ENCODE results near the gene LIF.

LIF gene

GRCh38 chr22:30243661-30244060, 2.9 kb downstream of the LIF start:
- Histone ChIP-seq H3K27ac (ENCODE audit: insufficient read depth in 1 of 2, low read depth in 1 of 2, low read length in 2 of 2, poor library complexity in 1 of 2, severe bottlenecking in 2 of 2) (no peak overlapping the region), H3K4me1 (ENCODE audit: control extremely low read depth in 1 of 4, control insufficient read depth in 4 of 4, insufficient read depth in 4 of 4, low read length in 3 of 4) (peaks cover 1 to 32% (median 31%) of the 10 kb centered on the region in 4 experiments), H3K36me3 (ENCODE audit: control insufficient read depth in 4 of 4, insufficient read depth in 4 of 4, low read length in 3 of 4) (no peaks in the 10 kb centered on the region), H3K27me3 (replicated peaks in 2 of 5; ENCODE audit: control insufficient read depth in 4 of 5, insufficient read depth in 5 of 5, low read length in 4 of 5) (peaks cover 0 to 33% (median 4%) of the 10 kb centered on the region in 5 experiments), H3K4me3 (ENCODE audit: control insufficient read depth in 1 of 7, extremely low read depth in 1 of 7, insufficient read depth in 4 of 7, low read depth in 2 of 7, low read length in 6 of 7) (no peak overlapping the region), H3K9me3 (ENCODE audit: control extremely low read depth in 1 of 5, control insufficient read depth in 4 of 5, insufficient read depth in 2 of 5, low read depth in 1 of 5, low read length in 4 of 5) (no peaks in the 10 kb centered on the region)
- no peak for DNase-seq
- ChIA-PET POLR2A (no interaction called here), CTCF (interaction anchor here (0.5 to 1.8 kb wide), 2 partner anchors 12 to 385 kb away, joined by 4 read pairs; no protein-coding TSS in a partner anchor)
- 96% methylated on average over 22 of the region's 22 CpGs for WGBS (ENCODE audit: insufficient coverage)

DNA sequence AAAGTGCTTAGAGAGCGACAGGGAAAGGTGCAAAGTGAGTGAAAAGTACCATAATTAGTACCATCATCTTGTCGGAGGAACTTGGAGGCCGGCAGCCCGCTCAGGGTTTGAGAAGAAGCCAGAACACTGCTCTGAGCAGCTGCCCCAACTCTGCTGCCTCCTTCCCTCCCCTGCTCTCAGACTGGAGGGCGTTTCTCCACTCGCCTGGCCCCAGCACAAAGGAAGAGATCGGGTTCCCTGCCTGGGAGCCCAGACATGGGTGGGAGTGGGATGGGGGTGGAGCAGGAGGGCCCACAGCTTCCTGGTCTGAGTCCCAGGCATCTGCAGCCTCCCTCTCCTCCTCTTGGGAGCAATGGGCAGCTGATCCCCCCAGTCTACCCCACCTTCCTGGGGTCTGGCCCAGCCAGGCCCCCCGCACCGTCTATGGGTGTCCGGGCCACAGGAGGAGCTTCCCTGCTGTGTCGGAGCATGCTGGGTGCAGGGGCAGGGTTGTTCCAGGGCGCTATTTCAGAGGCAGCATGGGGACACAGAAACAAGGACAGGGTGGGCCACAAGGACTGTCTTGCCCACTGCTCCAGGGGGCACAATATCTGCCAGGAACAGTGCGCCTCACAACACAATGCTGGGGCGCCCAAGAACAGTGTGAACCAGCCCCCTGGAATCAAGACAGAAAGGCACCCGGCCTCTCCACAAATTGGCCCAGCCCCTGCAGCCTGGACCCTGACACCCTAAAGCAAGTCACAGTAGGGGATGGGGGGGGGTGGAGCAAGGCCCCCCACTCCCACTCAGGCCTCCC, 4.8 kb downstream of the LIF start:
- H3K4me1 ChIP-seq (ENCODE audit: control extremely low read depth in 1 of 4, control insufficient read depth in 4 of 4, insufficient read depth in 4 of 4, low read length in 3 of 4): peaks cover 0 to 13% (median 12%) of the 10 kb centered on the region in 4 experiments
- H3K9me3 ChIP-seq (ENCODE audit: control extremely low read depth in 1 of 5, control insufficient read depth in 4 of 5, insufficient read depth in 2 of 5, low read depth in 1 of 5, low read length in 4 of 5): no peaks in the 10 kb centered on the region
- H3K27ac ChIP-seq (ENCODE audit: insufficient read depth in 1 of 2, low read depth in 1 of 2, low read length in 2 of 2, poor library complexity in 1 of 2, severe bottlenecking in 2 of 2): no peak overlapping the region
- CTCF ChIA-PET: interaction anchor here (1.0 to 1.9 kb wide), 5 partner anchors 11 to 137 kb away, joined by 3 to 5 read pairs (median 3); no protein-coding TSS in a partner anchor
- H3K27me3 ChIP-seq (replicated peaks in 2 of 5; ENCODE audit: control insufficient read depth in 4 of 5, insufficient read depth in 5 of 5, low read length in 4 of 5): peaks cover 0 to 19% (median 4%) of the 10 kb centered on the region in 5 experiments
- no peak for DNase-seq
- no peak overlapping the region for H3K4me3 ChIP-seq (ENCODE audit: control insufficient read depth in 1 of 7, extremely low read depth in 1 of 7, insufficient read depth in 4 of 7, low read depth in 2 of 7, low read length in 6 of 7)
- POLR2A ChIA-PET: interaction anchor here (0.5 to 1.0 kb wide), 3 partner anchors 14 to 129 kb away, joined by 3 read pairs; no protein-coding TSS in a partner anchor
- no peaks in the 10 kb centered on the region for H3K36me3 ChIP-seq (ENCODE audit: control insufficient read depth in 4 of 4, insufficient read depth in 4 of 4, low read length in 3 of 4)
- WGBS (ENCODE audit: insufficient coverage): over 99% methylated on average over 9 of the region's 15 CpGs

GRCh38 chr22:30240541-30241417, 5.8 kb downstream of the LIF start:
- no peaks in the 10 kb centered on the region for H3K36me3 ChIP-seq (ENCODE audit: control insufficient read depth in 4 of 4, insufficient read depth in 4 of 4, low read length in 3 of 4)
- peaks cover 0 to 3% (median 3%) of the 10 kb centered on the region in 4 experiments for H3K4me1 ChIP-seq (ENCODE audit: control extremely low read depth in 1 of 4, control insufficient read depth in 4 of 4, insufficient read depth in 4 of 4, low read length in 3 of 4)
- 96% methylated on average over 18 of the region's 24 CpGs for WGBS (ENCODE audit: insufficient coverage)
- no peak overlapping the region for H3K4me3 ChIP-seq (ENCODE audit: control insufficient read depth in 1 of 7, extremely low read depth in 1 of 7, insufficient read depth in 4 of 7, low read depth in 2 of 7, low read length in 6 of 7)
- ChIA-PET CTCF (interaction anchor here (1.1 to 1.9 kb wide), 3 partner anchors 12 to 136 kb away, joined by 3 to 5 read pairs (median 4); no protein-coding TSS in a partner anchor), POLR2A (interaction anchor here (0.6 to 0.8 kb wide), 2 partner anchors 13 to 1462 kb away, joined by 3 to 4 read pairs; no protein-coding TSS in a partner anchor)
- peaks cover 0 to 3% (median 0%) of the 10 kb centered on the region in 5 experiments for H3K9me3 ChIP-seq (ENCODE audit: control extremely low read depth in 1 of 5, control insufficient read depth in 4 of 5, insufficient read depth in 2 of 5, low read depth in 1 of 5, low read length in 4 of 5)
- peaks cover 0 to 11% (median 4%) of the 10 kb centered on the region in 5 experiments for H3K27me3 ChIP-seq (replicated peaks in 2 of 5; ENCODE audit: control insufficient read depth in 4 of 5, insufficient read depth in 5 of 5, low read length in 4 of 5)
- DNase-seq: no peak
- no peak overlapping the region for H3K27ac ChIP-seq (ENCODE audit: insufficient read depth in 1 of 2, low read depth in 1 of 2, low read length in 2 of 2, poor library complexity in 1 of 2, severe bottlenecking in 2 of 2)

DNA sequence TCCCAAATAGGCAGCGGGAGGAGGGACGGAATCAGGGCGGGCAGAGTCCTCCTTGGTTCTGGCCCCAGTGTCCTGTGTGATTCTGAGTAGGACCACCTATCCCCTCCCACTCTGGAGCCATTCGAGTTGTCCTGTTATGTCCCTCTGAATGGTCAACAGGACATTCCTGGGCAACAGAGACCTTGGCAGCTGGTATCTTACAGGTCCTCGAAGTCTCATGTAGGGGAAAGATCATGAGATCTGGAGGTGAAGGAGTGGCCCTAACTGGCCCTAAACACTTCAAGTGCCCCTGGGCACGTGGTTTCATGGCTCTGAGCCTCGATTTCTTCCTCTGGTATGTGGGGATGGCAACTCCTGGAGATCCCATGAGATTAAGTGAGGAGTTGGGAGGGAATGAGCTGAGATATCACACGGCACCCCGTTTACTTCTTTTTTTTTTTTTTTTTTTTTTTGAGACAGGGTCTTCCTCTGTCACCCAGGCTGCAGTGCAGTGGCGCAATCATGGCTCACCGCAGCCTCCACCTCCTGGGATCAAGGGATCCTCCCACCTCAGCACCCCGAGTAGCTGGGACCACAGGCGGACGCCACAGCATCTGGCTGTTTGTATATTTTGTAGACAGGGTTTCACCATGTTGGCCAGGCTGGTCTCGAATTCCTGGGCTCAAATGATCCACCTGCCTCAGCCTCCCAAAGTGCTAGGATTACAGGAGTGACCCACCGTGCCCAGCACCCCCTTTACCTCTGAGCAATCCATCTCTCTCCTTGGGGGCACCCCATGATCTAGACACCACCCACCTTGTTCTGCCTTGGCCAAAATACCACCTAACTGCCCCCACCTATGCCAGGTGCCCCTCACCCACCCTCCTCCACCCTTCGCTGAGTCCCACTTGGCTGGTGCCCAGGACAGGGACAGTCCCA, 6.8 kb downstream of the LIF start:
- ChIA-PET CTCF (interaction anchor here (1.9 kb wide), 1 partner anchor 135 kb away, joined by 4 read pairs; no protein-coding TSS in a partner anchor), POLR2A (interaction anchor here (0.6 kb wide), 1 partner anchor 138 kb away, joined by 3 read pairs; no protein-coding TSS in a partner anchor)
- no peak overlapping the region for H3K27ac ChIP-seq (ENCODE audit: insufficient read depth in 1 of 2, low read depth in 1 of 2, low read length in 2 of 2, poor library complexity in 1 of 2, severe bottlenecking in 2 of 2)
- peaks cover 0 to 3% (median 0%) of the 10 kb centered on the region in 5 experiments for H3K9me3 ChIP-seq (ENCODE audit: control extremely low read depth in 1 of 5, control insufficient read depth in 4 of 5, insufficient read depth in 2 of 5, low read depth in 1 of 5, low read length in 4 of 5)
- no peaks in the 10 kb centered on the region for H3K4me1 ChIP-seq (ENCODE audit: control extremely low read depth in 1 of 4, control insufficient read depth in 4 of 4, insufficient read depth in 4 of 4, low read length in 3 of 4)
- 97% methylated on average over 7 of the region's 17 CpGs for WGBS (ENCODE audit: insufficient coverage)
- no peak for DNase-seq
- H3K4me3 ChIP-seq (ENCODE audit: control insufficient read depth in 1 of 7, extremely low read depth in 1 of 7, insufficient read depth in 4 of 7, low read depth in 2 of 7, low read length in 6 of 7): no peak overlapping the region
- peaks cover 0 to 3% (median 0%) of the 10 kb centered on the region in 5 experiments for H3K27me3 ChIP-seq (replicated peaks in 2 of 5; ENCODE audit: control insufficient read depth in 4 of 5, insufficient read depth in 5 of 5, low read length in 4 of 5)
- H3K36me3 ChIP-seq (ENCODE audit: control insufficient read depth in 4 of 4, insufficient read depth in 4 of 4, low read length in 3 of 4): no peaks in the 10 kb centered on the region

DNA sequence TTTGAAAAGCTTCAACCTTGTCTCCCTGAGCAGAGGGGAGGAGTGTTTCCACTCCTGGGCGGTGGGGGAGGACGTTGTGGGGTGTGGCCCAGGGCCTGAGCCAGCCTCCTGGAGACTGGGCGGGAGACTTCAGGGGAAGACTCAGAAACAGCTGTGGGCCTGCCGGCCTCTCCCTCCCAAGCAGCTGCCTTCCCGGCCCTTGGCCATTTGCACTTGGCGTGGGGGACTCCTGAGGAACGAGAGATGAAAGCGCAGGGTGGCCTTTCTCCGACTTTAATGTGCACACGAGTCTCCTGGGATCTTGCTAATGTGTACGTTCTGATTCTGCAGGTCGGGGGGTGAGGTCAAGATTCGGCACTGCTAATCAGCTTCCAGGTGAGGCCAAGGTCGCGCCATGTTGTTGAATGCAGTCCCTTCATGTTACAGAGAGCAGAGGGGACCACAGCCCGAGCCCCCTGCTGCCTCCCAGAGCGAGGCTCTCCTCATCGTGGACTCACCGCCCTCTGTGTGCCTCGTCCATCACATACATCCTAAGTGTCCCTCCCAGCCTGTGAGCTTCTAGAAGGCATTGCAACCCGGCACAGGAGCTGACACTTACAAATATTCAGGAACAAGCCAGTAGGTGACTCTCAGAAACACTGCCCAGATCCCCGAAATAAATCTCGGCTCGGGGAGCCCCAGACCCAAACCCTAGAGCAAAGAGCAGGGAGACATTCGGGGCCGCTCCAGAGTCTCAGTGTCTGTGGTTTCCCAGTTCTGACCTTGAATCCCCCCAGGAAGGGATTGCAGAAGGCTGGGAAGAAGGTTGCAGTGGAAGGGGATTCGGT, 7.7 kb downstream of the LIF start:
- WGBS (ENCODE audit: insufficient coverage): 97% methylated on average over 27 of the region's 27 CpGs
- ChIA-PET CTCF (interaction anchor here (1.4 kb wide), 1 partner anchor 24 kb away, joined by 3 read pairs; no protein-coding TSS in a partner anchor), POLR2A (interaction anchor here (0.6 kb wide), 1 partner anchor 137 kb away, joined by 3 read pairs; no protein-coding TSS in a partner anchor)
- Histone ChIP-seq H3K36me3 (ENCODE audit: control insufficient read depth in 4 of 4, insufficient read depth in 4 of 4, low read length in 3 of 4) (no peaks in the 10 kb centered on the region), H3K27ac (ENCODE audit: insufficient read depth in 1 of 2, low read depth in 1 of 2, low read length in 2 of 2, poor library complexity in 1 of 2, severe bottlenecking in 2 of 2) (no peak overlapping the region), H3K4me1 (ENCODE audit: control extremely low read depth in 1 of 4, control insufficient read depth in 4 of 4, insufficient read depth in 4 of 4, low read length in 3 of 4) (no peaks in the 10 kb centered on the region), H3K27me3 (replicated peaks in 2 of 5; ENCODE audit: control insufficient read depth in 4 of 5, insufficient read depth in 5 of 5, low read length in 4 of 5) (no peaks in the 10 kb centered on the region), H3K4me3 (ENCODE audit: control insufficient read depth in 1 of 7, extremely low read depth in 1 of 7, insufficient read depth in 4 of 7, low read depth in 2 of 7, low read length in 6 of 7) (no peak overlapping the region), H3K9me3 (ENCODE audit: control extremely low read depth in 1 of 5, control insufficient read depth in 4 of 5, insufficient read depth in 2 of 5, low read depth in 1 of 5, low read length in 4 of 5) (peaks cover 0 to 3% (median 0%) of the 10 kb centered on the region in 5 experiments)
- no peak for DNase-seq
